HepG2 (cell line): ENCODE results near the gene BMERB1.

Experiments used
- ATF1 ChIP-seq: IDR thresholded peaks from 2 replicates; pipeline ENCODE4 v1.6.1; 2016; ENCODE audit warnings: mild to moderate bottlenecking, control low read depth
- EP300 ChIP-seq, 3 experiments: sonication (generic) in 1 of 3; formaldehyde crosslinking in 1 of 3; IDR thresholded peaks; 2 replicates each; pipeline versions ENCODE4 v1.5.1 to v1.6.1; 2011 to 2020; ENCODE audit warnings: low read depth in 2 of 3, low read length in 2 of 3, borderline replicate concordance in 1 of 3, improper control_type of control experiment in 1 of 3, mild to moderate bottlenecking in 1 of 3, missing genetic modification reagents in 1 of 3, moderate library complexity in 1 of 3
- FIP1L1 ChIP-seq: fragments of 200-400 bp; formaldehyde crosslinking; IDR thresholded peaks from 2 replicates; pipeline ENCODE4 v1.6.1; 2018; ENCODE audit warnings: low read depth, mild to moderate bottlenecking, low read length, moderate library complexity, borderline replicate concordance; ENCODE audit not compliant: insufficient read depth
- MTF1 ChIP-seq: sonication (generic); formaldehyde crosslinking; IDR thresholded peaks from 2 replicates; pipeline ENCODE4 v1.5.0; 2020; ENCODE audit warnings: missing genetic modification reagents
- NCOA2 ChIP-seq: sonication (generic); formaldehyde crosslinking; IDR thresholded peaks from 2 replicates; pipeline ENCODE4 v1.8.0; 2022; ENCODE audit warnings: inconsistent platforms
- POLR2A ChIP-seq, 2 experiments: IDR thresholded peaks; 2 replicates each; pipeline ENCODE4 v1.6.1; 2011; ENCODE audit warnings: low read depth in 2 of 2, low read length in 2 of 2, mild to moderate bottlenecking in 1 of 2, moderate library complexity in 1 of 2; ENCODE audit not compliant: insufficient read depth in 1 of 2
- TBP ChIP-seq: sonication (generic); formaldehyde crosslinking; IDR thresholded peaks from 2 replicates; pipeline ENCODE4 v1.5.0; 2020; ENCODE audit warnings: missing genetic modification reagents
- TCF12 ChIP-seq, 2 experiments: fragments of 450-650 bp in 1 of 2; sonication (generic) in 1 of 2; formaldehyde crosslinking in 1 of 2; IDR thresholded peaks; 2 replicates each; pipeline versions ENCODE4 v1.6.1 to v1.8.0; 2017 to 2022; ENCODE audit warnings: antibody characterized with exemption in 1 of 2, mild to moderate bottlenecking in 1 of 2, missing genetic modification reagents in 1 of 2, moderate library complexity in 1 of 2
- TCF7L2 ChIP-seq: IDR thresholded peaks from 2 replicates; pipeline ENCODE4 v1.6.1; 2011; ENCODE audit warnings: mild to moderate bottlenecking, low read depth, low read length, moderate library complexity
- ZNF737 ChIP-seq: sonication (generic); formaldehyde crosslinking; IDR thresholded peaks from 2 replicates; pipeline ENCODE4 v1.5.0; 2020; ENCODE audit warnings: missing genetic modification reagents, mild to moderate bottlenecking, borderline replicate concordance
- TF ChIP-seq, protein P1 (sequence below): sonication (generic); formaldehyde crosslinking; IDR thresholded peaks from 2 replicates; pipeline ENCODE4 v1.5.0; 2020; ENCODE audit warnings: mild to moderate bottlenecking, missing genetic modification reagents, moderate library complexity
- TF ChIP-seq, protein P2 (sequence below): sonication (generic); formaldehyde crosslinking; IDR thresholded peaks from 2 replicates; pipeline ENCODE4 v1.8.1; 2023; ENCODE audit warnings: missing genetic modification reagents, inconsistent platforms, borderline replicate concordance
- TF ChIP-seq, protein P3 (sequence below), 2 experiments: IDR thresholded peaks; 2 replicates each; pipeline ENCODE4 v1.6.1; 2011 to 2012; ENCODE audit warnings: low read length in 2 of 2, borderline replicate concordance in 1 of 2, low read depth in 1 of 2, mild to moderate bottlenecking in 1 of 2, moderate library complexity in 1 of 2

DNA sequence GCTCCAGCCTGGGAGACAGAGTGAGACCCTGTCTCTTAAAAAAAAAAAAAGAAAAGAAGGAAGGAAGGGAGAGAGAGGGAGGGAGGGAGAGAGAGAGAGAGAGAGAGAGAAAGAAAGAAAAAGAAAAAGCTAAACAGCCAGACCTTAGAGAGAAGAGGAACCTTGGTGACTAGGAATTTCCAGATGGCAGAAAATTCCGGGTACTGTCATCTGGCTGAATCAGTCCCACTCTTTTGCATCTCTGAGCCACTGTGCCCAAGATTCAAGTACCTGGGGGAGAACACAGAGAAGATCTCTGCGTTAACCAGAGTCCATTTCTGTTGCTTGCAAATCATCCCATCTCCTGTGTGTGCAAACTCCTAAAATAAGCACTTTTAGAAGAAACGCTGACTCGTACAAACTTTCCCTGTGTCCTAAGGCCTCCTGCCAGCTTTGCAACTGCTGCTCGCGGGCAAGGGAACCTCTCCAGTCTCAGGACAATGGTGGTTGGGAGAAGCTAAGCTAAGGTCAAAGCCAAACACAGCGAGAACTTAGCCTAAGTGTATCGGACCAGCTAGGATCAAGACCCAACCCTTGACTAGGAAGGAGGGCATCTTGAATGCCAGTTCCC, 18.0 kb downstream of the BMERB1 start:
- TF ChIP-seq, protein P1, sequence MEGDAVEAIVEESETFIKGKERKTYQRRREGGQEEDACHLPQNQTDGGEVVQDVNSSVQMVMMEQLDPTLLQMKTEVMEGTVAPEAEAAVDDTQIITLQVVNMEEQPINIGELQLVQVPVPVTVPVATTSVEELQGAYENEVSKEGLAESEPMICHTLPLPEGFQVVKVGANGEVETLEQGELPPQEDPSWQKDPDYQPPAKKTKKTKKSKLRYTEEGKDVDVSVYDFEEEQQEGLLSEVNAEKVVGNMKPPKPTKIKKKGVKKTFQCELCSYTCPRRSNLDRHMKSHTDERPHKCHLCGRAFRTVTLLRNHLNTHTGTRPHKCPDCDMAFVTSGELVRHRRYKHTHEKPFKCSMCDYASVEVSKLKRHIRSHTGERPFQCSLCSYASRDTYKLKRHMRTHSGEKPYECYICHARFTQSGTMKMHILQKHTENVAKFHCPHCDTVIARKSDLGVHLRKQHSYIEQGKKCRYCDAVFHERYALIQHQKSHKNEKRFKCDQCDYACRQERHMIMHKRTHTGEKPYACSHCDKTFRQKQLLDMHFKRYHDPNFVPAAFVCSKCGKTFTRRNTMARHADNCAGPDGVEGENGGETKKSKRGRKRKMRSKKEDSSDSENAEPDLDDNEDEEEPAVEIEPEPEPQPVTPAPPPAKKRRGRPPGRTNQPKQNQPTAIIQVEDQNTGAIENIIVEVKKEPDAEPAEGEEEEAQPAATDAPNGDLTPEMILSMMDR (CRISPR knock-in tag), result no peak
- TF ChIP-seq ATF1 (no peak), TCF12 (IDR thresholded peaks at IDR 0.05) (no peak), TCF12 (CRISPR knock-in tag; IDR thresholded peaks at IDR 0.05) (no peak), ZNF737 (CRISPR knock-in tag) (no peak), TBP (no peak), NCOA2 (CRISPR knock-in tag) (no peak), MTF1 (no peak), EP300 (IDR thresholded peaks at IDR 0.05; ENCODE audit: low read depth in 2 of 2, low read length in 2 of 2) (no peak), EP300 (CRISPR knock-in tag; IDR thresholded peaks at IDR 0.05; ENCODE audit: borderline replicate concordance) (no peak), POLR2A (IDR thresholded peaks at IDR 0.05; ENCODE audit: insufficient read depth in 1 of 2, low read depth in 2 of 2, low read length in 2 of 2) (no peak), FIP1L1 (no peak), TCF7L2 (no peak)
- TF ChIP-seq, protein P2, sequence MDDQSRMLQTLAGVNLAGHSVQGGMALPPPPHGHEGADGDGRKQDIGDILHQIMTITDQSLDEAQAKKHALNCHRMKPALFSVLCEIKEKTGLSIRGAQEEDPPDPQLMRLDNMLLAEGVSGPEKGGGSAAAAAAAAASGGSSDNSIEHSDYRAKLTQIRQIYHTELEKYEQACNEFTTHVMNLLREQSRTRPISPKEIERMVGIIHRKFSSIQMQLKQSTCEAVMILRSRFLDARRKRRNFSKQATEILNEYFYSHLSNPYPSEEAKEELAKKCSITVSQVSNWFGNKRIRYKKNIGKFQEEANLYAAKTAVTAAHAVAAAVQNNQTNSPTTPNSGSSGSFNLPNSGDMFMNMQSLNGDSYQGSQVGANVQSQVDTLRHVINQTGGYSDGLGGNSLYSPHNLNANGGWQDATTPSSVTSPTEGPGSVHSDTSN (CRISPR knock-in tag), result no peak
- TF ChIP-seq, protein P3, sequence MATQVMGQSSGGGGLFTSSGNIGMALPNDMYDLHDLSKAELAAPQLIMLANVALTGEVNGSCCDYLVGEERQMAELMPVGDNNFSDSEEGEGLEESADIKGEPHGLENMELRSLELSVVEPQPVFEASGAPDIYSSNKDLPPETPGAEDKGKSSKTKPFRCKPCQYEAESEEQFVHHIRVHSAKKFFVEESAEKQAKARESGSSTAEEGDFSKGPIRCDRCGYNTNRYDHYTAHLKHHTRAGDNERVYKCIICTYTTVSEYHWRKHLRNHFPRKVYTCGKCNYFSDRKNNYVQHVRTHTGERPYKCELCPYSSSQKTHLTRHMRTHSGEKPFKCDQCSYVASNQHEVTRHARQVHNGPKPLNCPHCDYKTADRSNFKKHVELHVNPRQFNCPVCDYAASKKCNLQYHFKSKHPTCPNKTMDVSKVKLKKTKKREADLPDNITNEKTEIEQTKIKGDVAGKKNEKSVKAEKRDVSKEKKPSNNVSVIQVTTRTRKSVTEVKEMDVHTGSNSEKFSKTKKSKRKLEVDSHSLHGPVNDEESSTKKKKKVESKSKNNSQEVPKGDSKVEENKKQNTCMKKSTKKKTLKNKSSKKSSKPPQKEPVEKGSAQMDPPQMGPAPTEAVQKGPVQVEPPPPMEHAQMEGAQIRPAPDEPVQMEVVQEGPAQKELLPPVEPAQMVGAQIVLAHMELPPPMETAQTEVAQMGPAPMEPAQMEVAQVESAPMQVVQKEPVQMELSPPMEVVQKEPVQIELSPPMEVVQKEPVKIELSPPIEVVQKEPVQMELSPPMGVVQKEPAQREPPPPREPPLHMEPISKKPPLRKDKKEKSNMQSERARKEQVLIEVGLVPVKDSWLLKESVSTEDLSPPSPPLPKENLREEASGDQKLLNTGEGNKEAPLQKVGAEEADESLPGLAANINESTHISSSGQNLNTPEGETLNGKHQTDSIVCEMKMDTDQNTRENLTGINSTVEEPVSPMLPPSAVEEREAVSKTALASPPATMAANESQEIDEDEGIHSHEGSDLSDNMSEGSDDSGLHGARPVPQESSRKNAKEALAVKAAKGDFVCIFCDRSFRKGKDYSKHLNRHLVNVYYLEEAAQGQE (IDR thresholded peaks at IDR 0.05; ENCODE audit: borderline replicate concordance in 1 of 2, low read depth in 1 of 2, low read length in 2 of 2), result no peak
